Psoas muscle (tissue), 8 donors: ENCODE measurements around the gene MRPL38. TPM values are rescaled to one million over a fixed set of nuclear protein-coding genes. Genes with fewer than 3 reads are reported as not detected.

Source experiments
- ATAC-seq, 4 donors: fragments of 200-7000 bp; cut with Tn5 transposase; one replicate each; pipeline ENCODE4 v1.9.1; 2020; ENCODE audit warnings: moderate library complexity in 3 of 4, mild to moderate bottlenecking in 2 of 4
- DNase-seq, 2 donors: peaks; one replicate each; pipeline ENCODE4 v3.0.0-alpha.2; 2020
- H3K27ac ChIP-seq: fragments of 200-600 bp; one replicate; pipeline ENCODE4 v1.8.0; 2022
- H3K27me3 ChIP-seq, 3 donors: fragments of 200-600 bp in 1 of 3; one replicate each; pipeline versions ENCODE4 v1.6.1 to v1.8.0; 2013 to 2022; ENCODE audit warnings: low read length in 2 of 3, mild to moderate bottlenecking in 2 of 3, moderate library complexity in 1 of 3; ENCODE audit not compliant: insufficient read depth in 3 of 3
- H3K36me3 ChIP-seq, 2 donors: fragments of 200-600 bp in 1 of 2; one replicate each; pipeline versions ENCODE4 v1.6.1 to v1.8.0; 2013 to 2022; ENCODE audit warnings: low read depth in 1 of 2, mild to moderate bottlenecking in 1 of 2, moderate library complexity in 1 of 2; ENCODE audit not compliant: insufficient read depth in 1 of 2
- H3K4me1 ChIP-seq: fragments of 200-600 bp; one replicate; pipeline ENCODE4 v1.8.0; 2022
- H3K4me3 ChIP-seq: fragments of 200-600 bp; one replicate; pipeline ENCODE4 v1.8.0; 2022; ENCODE audit warnings: mild to moderate bottlenecking
- H3K9me3 ChIP-seq: fragments of 200-600 bp; one replicate; pipeline ENCODE4 v1.8.0; 2022
- WGBS, 3 donors: extraction: QIAGEN DNeasy Blood & Tissue Kit; methylation state at CpG; one replicate each; pipeline versions ENCODE4 v1.1.6 to v1.1.7; 2013; 5-methylcytosine and 5-hydroxymethylcytosine counted together
- intact Hi-C, 2 donors: fragments of 100-400 bp; cut with DNase I; formaldehyde crosslinking; loops; one replicate each; pipeline versions ENCODE4 v1.11.0 to v1.14.2; 2022
- polyA plus RNA-seq, 3 donors: library from polyadenylated mRNA; stranded (reverse); fragments of 200-250 nt; gene quantifications; one replicate each; pipeline ENCODE4 v1.2.3, GENCODE V29; 2013
- total RNA-seq, 4 donors: library from RNA; stranded (reverse); fragmentation: NEBNext Ultra II Directional in 2 of 4; extraction: Animal tissue kit (Norgen Biotek cat#: 25700) in 2 of 4; gene quantifications; one replicate each; pipeline versions ENCODE4 v1.2.1 to v1.2.4, GENCODE V29; 2021 to 2023
- TF ChIP-seq, protein P1 (sequence below): fragments of 200-600 bp; IDR thresholded peaks from one replicate; pipeline ENCODE4 v1.8.0; 2022; ENCODE audit warnings: antibody characterized with exemption
- donor health status: healthy with polysubstance abuse.
- donor health status: DM: no; HTN: no; CAD: no; lungs with moderate emphysema.
- donor health status: Bipolar disorder and iron deficiency.
- donor health status: healthy.
- donor health status: DM: yes; HTN: yes; CAD: no.
- donor health status: DM: no; HTN: no; CAD: no.
- donor health status: DM: no; HTN: no; CAD: no.
- donor health status: DM: yes; HTN: yes; CAD: no.

MRPL38 gene
- total and polyA plus RNA-seq, 7 donors: 104 to 168 (median 115) TPM

GRCh38 chr17:75881678-75882454 is 22.8 kb downstream of the MRPL38 start:
- H3K4me3 ChIP-seq: no peak overlapping the region
- TF ChIP-seq, protein P1, sequence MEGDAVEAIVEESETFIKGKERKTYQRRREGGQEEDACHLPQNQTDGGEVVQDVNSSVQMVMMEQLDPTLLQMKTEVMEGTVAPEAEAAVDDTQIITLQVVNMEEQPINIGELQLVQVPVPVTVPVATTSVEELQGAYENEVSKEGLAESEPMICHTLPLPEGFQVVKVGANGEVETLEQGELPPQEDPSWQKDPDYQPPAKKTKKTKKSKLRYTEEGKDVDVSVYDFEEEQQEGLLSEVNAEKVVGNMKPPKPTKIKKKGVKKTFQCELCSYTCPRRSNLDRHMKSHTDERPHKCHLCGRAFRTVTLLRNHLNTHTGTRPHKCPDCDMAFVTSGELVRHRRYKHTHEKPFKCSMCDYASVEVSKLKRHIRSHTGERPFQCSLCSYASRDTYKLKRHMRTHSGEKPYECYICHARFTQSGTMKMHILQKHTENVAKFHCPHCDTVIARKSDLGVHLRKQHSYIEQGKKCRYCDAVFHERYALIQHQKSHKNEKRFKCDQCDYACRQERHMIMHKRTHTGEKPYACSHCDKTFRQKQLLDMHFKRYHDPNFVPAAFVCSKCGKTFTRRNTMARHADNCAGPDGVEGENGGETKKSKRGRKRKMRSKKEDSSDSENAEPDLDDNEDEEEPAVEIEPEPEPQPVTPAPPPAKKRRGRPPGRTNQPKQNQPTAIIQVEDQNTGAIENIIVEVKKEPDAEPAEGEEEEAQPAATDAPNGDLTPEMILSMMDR: no peak
- peaks cover 2% of the 10 kb centered on the region for H3K4me1 ChIP-seq
- no peaks in the 10 kb centered on the region for H3K27me3 ChIP-seq
- ATAC-seq (no peak), DNase-seq (no peak)
- no peaks in the 10 kb centered on the region for H3K36me3 ChIP-seq
- intact Hi-C loops: no loop called here
- 83 to 96% (median 84%) methylated on average over 9 to 15 of the region's 15 CpGs for WGBS, 3 donors
- H3K27ac ChIP-seq: no peak overlapping the region
- no peaks in the 10 kb centered on the region for H3K9me3 ChIP-seq

- WGBS, 3 donors: 51 to 74% (median 60%) methylated on average over 7 of the region's 7 CpGs
- Histone ChIP-seq H3K4me1 (peaks cover 18% of the 10 kb centered on the region), H3K9me3 (no peaks in the 10 kb centered on the region), H3K27me3 (no peaks in the 10 kb centered on the region), H3K36me3 (peaks cover 0 to 4% of the 10 kb centered on the region in 2 donors), H3K27ac (no peak overlapping the region), H3K4me3 (no peak overlapping the region)
- ATAC-seq (no peak), DNase-seq (no peak)
- TF ChIP-seq, protein P1: no peak
- intact Hi-C loops: no loop called here
Observed at GRCh38 chr17:75880266-75880665, 24.4 kb downstream of the MRPL38 start.

DNA sequence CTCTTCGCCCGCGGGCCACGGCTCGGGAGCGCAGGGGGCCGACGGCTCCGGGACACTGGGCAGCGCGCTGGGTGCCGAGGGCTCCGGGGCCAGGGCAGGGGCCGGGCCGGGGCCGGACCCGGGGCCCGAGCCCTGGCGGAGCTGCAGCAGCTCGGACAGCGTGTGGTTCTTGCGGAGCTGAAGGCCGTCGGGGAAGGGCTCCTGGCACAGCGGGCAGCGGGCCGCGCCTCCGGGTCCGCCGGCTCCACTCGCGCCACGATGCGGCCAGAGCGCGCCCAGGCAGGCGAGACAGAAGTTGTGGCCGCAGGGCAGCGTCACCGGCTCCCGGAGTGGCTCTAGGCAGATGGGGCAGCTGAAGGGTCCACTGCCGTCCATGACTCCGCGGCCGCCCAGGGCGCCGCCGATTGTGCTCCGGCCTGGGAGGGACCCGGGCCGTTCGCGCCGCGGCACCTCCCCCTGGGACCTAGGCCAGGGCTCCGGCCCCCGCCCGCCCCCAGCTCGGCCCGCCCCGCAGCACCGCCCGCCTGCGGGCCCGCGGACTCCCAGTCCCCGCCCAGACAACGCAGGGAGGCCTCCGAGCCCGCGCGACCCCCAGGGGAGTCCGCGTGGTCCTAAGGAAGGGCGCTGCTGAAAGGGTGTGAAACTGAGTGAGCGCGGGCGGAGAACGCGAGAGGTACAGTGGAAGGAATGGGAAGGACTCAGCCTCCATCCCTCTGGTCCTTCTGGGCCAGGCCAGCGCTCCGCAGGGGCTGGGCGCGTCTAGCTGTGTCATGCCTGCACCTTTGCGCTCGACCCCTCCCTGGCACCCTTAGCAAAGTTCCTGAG is 26.3 kb downstream of the MRPL38 start, which contains the start of gene TRIM47:
TSS of gene TRIM47 (minus strand) at position 408 of the 825 bp plus-strand sequence. CDS start at position 375, 33 bp downstream.
- 2 to 3% (median 2%) methylated on average over 61 to 87 of the region's 87 CpGs for WGBS, 3 donors
- peak within 1 kb of the TSS; percentile 90 for H3K27ac ChIP-seq
- intact Hi-C loops: no loop called here
- H3K4me3 ChIP-seq: peak within 1 kb of the TSS; percentile 77
- peak; percentile 11 to 34 (median 31) for ATAC-seq
- TF ChIP-seq, protein P1: no peak
- peaks cover 28% of the 10 kb centered on the region for H3K4me1 ChIP-seq
- H3K27me3 ChIP-seq: no peaks in the 10 kb centered on the region
- peak; percentile 77 to 83 for DNase-seq
- H3K36me3 ChIP-seq: peaks cover 0 to 20% of the 10 kb centered on the region in 2 donors
- H3K9me3 ChIP-seq: no peaks in the 10 kb centered on the region

- TF ChIP-seq, protein P1: peak; percentile 40
- intact Hi-C loops: loop anchor here in 1 of 2 donors (2.0 kb wide), 1 partner anchor 23 kb away; the partner anchor contains the start of gene WBP2
- WGBS, 3 donors: 1% methylated on average over 33 to 56 of the region's 56 CpGs
Observed at GRCh38 chr17:75877752-75878173, 26.9 kb downstream of the MRPL38 start.

More at GRCh38 chr17:75877752-75878173, 26.9 kb downstream of the MRPL38 start:
- ATAC-seq (peak; percentile 67 to 77 (median 72)), DNase-seq (peak; percentile 76 to 87)
- Histone ChIP-seq H3K27ac (peak overlapping the region; percentile 90), H3K4me3 (peak overlapping the region; percentile 77), H3K27me3 (no peaks in the 10 kb centered on the region), H3K4me1 (peaks cover 34% of the 10 kb centered on the region), H3K9me3 (no peaks in the 10 kb centered on the region), H3K36me3 (peaks cover 0 to 20% of the 10 kb centered on the region in 2 donors)
